Iris pigment epithelial cell (primary cell): Measurements from ENCODE around the gene GAGE12F.
"Not testable (repeated sequence)": the region's sequence is repeated elsewhere in the genome, so short reads cannot be mapped to it uniquely, and the experiment has no call there.

ENCODE experiments used
- DNase-seq: peaks from one replicate; pipeline ENCODE4 v3.0.0-alpha.2; 2011; ENCODE audit warnings: low read depth

The GAGE12F gene, protein sequence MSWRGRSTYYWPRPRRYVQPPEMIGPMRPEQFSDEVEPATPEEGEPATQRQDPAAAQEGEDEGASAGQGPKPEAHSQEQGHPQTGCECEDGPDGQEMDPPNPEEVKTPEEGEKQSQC

DNA sequence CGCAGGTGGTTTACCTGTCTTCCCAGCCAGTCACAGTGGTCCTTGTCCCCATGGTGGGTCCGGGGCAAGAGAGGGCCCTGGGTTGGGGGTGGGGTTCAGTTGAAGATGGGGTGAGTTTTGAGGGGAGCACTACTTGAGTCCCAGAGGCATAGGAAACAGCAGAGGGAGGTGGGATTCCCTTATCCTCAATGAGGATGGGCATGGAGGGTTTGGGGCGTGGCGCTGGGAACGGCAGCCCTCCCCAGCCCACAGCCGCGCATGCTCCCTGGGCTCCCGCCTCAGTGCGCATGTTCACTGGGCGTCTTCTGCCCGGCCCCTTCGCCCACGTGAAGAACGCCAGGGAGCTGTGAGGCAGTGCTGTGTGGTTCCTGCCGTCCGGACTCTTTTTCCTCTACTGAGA lies at the start of gene GAGE12F:
Gene GAGE12F (plus strand): TSS at position 301 of the 400 bp plus-strand sequence. CDS start 1,155 bp downstream, outside the sequence.
- DNase-seq = not testable (repeated sequence)

DNA sequence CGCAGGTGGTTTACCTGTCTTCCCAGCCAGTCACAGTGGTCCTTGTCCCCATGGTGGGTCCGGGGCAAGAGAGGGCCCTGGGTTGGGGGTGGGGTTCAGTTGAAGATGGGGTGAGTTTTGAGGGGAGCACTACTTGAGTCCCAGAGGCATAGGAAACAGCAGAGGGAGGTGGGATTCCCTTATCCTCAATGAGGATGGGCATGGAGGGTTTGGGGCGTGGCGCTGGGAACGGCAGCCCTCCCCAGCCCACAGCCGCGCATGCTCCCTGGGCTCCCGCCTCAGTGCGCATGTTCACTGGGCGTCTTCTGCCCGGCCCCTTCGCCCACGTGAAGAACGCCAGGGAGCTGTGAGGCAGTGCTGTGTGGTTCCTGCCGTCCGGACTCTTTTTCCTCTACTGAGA lies 28.8 kb upstream of the GAGE12F start, which contains the start of gene GAGE12C:
Gene GAGE12C (plus strand): TSS at position 301 of the 400 bp plus-strand sequence. CDS start 1,155 bp downstream, outside the sequence.
- DNase-seq = not testable (repeated sequence)

DNA sequence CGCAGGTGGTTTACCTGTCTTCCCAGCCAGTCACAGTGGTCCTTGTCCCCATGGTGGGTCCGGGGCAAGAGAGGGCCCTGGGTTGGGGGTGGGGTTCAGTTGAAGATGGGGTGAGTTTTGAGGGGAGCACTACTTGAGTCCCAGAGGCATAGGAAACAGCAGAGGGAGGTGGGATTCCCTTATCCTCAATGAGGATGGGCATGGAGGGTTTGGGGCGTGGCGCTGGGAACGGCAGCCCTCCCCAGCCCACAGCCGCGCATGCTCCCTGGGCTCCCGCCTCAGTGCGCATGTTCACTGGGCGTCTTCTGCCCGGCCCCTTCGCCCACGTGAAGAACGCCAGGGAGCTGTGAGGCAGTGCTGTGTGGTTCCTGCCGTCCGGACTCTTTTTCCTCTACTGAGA lies 19.2 kb upstream of the GAGE12F start, which contains the start of gene GAGE12D:
Gene GAGE12D (plus strand): TSS at position 301 of the 400 bp plus-strand sequence. CDS start 1,155 bp downstream, outside the sequence.
- DNase-seq = not testable (repeated sequence)

DNA sequence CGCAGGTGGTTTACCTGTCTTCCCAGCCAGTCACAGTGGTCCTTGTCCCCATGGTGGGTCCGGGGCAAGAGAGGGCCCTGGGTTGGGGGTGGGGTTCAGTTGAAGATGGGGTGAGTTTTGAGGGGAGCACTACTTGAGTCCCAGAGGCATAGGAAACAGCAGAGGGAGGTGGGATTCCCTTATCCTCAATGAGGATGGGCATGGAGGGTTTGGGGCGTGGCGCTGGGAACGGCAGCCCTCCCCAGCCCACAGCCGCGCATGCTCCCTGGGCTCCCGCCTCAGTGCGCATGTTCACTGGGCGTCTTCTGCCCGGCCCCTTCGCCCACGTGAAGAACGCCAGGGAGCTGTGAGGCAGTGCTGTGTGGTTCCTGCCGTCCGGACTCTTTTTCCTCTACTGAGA lies 9.7 kb upstream of the GAGE12F start, which contains the start of gene GAGE12E:
Gene GAGE12E (plus strand): TSS at position 301 of the 400 bp plus-strand sequence. CDS start 1,155 bp downstream, outside the sequence.
- not testable (repeated sequence) for DNase-seq

- not testable (repeated sequence) for DNase-seq
These were observed 8.1 kb downstream of the GAGE12F start for GRCh38 chrX:49568728-49569127.

DNA sequence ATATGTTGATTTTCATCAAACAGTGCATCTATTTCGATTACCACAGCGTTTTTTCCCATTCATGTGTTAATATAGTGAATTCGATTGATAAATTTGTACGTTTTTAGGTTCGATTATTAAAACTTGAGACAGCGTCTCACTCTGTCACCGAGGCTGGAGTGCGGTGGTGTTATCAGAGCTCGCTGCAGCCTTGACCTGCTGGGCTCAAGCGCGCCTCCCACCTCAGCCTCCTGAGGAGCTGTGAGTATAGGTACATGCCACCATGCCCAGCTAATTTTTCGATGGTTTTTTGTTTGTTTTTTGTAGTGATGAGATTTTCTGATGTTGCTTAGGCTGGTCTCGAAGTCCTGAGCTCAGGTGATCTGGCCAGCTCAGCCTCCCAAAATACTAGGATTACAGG lies 8.5 kb downstream of the GAGE12F start:
- DNase-seq = not testable (repeated sequence)

- not testable (repeated sequence) for DNase-seq
These were observed 9.5 kb downstream of the GAGE12F start, which contains the start of gene GAGE12G for GRCh38 chrX:49570100-49570499. Gene GAGE12G, plus strand, starts transcription at chrX:49570400. Its CDS starts 1,155 bp downstream, at chrX:49571555.

- not testable (repeated sequence) for DNase-seq
These were observed 19.0 kb downstream of the GAGE12F start, which contains the start of gene GAGE12H for GRCh38 chrX:49579649-49580048. Gene GAGE12H, plus strand, starts transcription at chrX:49579949. Its CDS starts 1,155 bp downstream, at chrX:49581104.

DNA sequence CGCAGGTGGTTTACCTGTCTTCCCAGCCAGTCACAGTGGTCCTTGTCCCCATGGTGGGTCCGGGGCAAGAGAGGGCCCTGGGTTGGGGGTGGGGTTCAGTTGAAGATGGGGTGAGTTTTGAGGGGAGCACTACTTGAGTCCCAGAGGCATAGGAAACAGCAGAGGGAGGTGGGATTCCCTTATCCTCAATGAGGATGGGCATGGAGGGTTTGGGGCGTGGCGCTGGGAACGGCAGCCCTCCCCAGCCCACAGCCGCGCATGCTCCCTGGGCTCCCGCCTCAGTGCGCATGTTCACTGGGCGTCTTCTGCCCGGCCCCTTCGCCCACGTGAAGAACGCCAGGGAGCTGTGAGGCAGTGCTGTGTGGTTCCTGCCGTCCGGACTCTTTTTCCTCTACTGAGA lies 28.6 kb downstream of the GAGE12F start, which contains the start of gene GAGE2A:
Gene GAGE2A (plus strand): TSS at position 301 of the 400 bp plus-strand sequence. CDS start 1,155 bp downstream, outside the sequence.
- not testable (repeated sequence) for DNase-seq

- not testable (repeated sequence) for DNase-seq
These were observed 29.3 kb downstream of the GAGE12F start for GRCh38 chrX:49589769-49590478.

DNA sequence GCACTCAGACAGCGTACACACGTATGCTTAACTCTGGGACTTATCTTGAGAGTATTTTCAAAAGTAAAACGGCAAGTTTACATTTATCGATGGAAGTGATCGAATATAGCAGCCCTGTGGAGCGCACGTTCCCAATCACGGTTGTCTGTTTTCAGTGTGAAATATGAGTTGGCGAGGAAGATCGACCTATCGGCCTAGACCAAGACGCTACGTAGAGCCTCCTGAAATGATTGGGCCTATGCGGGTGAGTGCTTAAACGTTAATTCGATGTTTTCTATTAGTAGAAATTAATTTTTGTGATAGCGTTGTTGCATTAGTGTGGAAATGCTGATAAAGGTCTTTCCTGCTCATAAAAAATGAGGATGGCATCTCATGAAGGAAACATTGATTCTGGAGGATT lies 29.8 kb downstream of the GAGE12F start:
- not testable (repeated sequence) for DNase-seq

GRCh38 chrX:49598720-49599119 lies 38.1 kb downstream of the GAGE12F start, which contains the start of gene GAGE1:
Gene GAGE1, plus strand, starts transcription at chrX:49599020. Its CDS starts 1,155 bp downstream, at chrX:49600175.
- DNase-seq = not testable (repeated sequence)

GRCh38 chrX:49610718-49611310 lies 50.2 kb downstream of the GAGE12F start:
- peak; percentile 9 for DNase-seq
